ENCODE data around the gene PIP4K2B.
A peak's percentile ranks its signal among the peaks of the same experiment; 100 is the strongest.

The PIP4K2B gene

DNA sequence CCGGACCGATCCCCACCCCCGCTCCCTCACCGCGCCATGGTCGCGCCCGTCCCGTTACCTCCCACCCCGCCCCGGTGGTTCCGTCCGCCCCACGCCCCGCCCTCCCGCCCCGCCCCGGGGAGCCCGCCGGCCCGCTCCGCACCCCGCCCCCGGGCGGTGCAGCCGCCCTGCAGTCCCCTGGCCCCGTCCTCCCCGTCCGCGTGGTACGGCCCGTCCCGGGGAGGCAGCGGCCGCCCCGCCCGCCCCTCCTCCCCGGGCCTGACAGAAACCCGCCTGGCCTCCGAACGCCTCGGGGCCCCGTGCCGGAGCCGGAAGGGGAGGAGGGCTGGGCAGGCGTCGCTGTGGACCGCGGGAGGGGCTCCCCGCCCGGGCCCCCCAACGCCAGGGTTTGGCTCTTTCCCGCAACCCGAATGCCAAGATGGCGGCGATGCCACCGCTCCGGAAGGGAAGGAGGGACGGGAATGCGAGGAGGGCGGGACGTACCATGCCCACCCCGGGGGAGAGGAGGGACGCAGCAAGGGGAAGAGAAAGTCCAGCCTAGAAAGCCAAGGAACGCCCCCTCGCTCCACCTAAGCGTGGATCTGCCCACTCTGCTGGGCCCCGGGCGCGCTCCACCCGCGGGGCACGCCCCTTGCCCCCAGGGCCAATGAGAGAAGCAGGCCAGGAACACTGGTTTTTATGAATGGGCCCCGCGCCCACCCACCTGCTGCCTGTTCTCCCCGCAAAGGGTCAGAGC lies at the start of gene PIP4K2B:
Gene PIP4K2B (minus strand): TSS at position 56 of the 736 bp plus-strand sequence. CDS start 132 bp downstream, outside the sequence.
- Histone ChIP-seq H3K9me3 (ENCODE audit: control insufficient read depth, insufficient read depth, low read length) (no peaks in the 10 kb centered on the region), H3K9ac (ENCODE audit: low read depth, low read length) (peak within 1 kb of the TSS; percentile 81), H3K36me3 (ENCODE audit: insufficient read depth, low read length) (peaks cover 5% of the 10 kb centered on the region), H3K4me1 (ENCODE audit: insufficient read depth, low read length) (no peaks in the 10 kb centered on the region; the same call in 1 of the 2 replicates)

- Histone ChIP-seq H3K9ac (ENCODE audit: low read depth, low read length) (no peak overlapping the region), H3K9me3 (ENCODE audit: control insufficient read depth, insufficient read depth, low read length) (no peaks in the 10 kb centered on the region), H3K4me1 (ENCODE audit: insufficient read depth, low read length) (0 out of 2 replicates have a peak, but pooled peaks cover 8% of the 10 kb centered on the region), H3K36me3 (ENCODE audit: insufficient read depth, low read length) (peaks cover 51% of the 10 kb centered on the region)
These were observed 49.2 kb upstream of the PIP4K2B start for GRCh38 chr17:38848557-38848891.

DNA sequence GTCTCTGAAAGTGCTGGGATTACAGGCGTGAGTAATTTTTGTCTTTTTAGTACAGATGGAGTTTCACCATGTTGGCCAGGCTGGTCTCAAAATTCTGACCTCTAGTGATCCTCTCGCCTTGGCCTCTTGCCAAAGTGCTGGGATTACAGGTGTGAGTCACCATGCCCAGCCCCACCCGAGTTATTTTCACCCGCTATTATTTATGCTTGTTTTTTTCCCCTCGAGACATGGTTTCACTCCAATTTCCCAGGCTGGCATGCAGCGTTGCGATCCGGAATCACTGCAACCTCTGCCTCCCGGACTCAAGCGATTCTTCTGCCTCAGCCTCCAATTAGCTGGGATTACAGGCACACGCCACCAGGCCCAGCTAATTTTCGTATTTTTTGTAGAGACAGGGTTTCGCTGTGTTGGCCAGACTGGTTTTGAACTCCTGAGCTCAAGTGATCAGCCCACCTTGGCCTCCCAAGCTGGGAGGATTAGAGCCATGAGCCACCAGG lies 45.0 kb upstream of the PIP4K2B start:
- H3K9me3 ChIP-seq (ENCODE audit: control insufficient read depth, insufficient read depth, low read length), result no peaks in the 10 kb centered on the region
- H3K4me1 ChIP-seq (ENCODE audit: insufficient read depth, low read length), result no peaks in the 10 kb centered on the region
- peaks cover 19% of the 10 kb centered on the region for H3K36me3 ChIP-seq (ENCODE audit: insufficient read depth, low read length)
- H3K9ac ChIP-seq (ENCODE audit: low read depth, low read length), result no peak overlapping the region

- no peaks in the 10 kb centered on the region for H3K9me3 ChIP-seq (ENCODE audit: control insufficient read depth, insufficient read depth, low read length)
- peak overlapping the region; percentile 88 for H3K9ac ChIP-seq (ENCODE audit: low read depth, low read length)
- no peaks in the 10 kb centered on the region for H3K4me1 ChIP-seq (ENCODE audit: insufficient read depth, low read length)
- H3K36me3 ChIP-seq (ENCODE audit: insufficient read depth, low read length), result no peaks in the 10 kb centered on the region
These were observed 26.4 kb upstream of the PIP4K2B start for GRCh38 chr17:38825762-38826247.

GRCh38 chr17:38824899-38825761 lies 25.8 kb upstream of the PIP4K2B start, which contains the start of gene CWC25:
CWC25 (minus strand) TSS chr17:38825321; CDS start chr17:38825183, 138 bp downstream.
- no peaks in the 10 kb centered on the region for H3K4me1 ChIP-seq (ENCODE audit: insufficient read depth, low read length)

DNA sequence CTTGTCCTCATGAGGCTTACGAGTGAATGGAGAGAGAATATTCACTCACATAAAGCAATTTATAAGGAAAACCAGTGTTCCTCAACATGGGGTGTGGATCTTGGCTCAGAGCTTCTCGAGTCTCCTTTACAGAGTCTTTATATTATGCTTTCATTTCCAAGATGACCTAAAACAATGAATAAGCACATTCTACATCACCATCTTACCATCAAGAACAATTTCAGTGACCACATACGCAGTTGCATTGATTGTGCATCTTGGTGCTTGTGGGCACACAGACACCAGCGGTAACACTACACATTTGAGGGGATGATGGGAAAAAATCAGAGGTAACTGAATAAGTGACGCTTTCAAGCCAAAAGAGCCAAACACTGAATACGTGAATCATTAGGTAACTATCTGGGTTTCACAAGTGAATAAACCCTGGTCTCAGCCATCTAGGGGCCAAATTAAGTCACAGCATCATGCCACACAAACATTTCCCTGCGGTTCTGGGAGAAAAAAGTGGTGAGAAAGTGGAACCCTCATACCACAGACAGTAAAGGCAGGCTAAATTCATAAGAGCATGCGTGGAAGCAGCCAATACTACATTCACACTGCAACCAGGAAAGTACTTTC lies 16.3 kb upstream of the PIP4K2B start:
- H3K36me3 ChIP-seq (ENCODE audit: insufficient read depth, low read length), result peaks cover 12% of the 10 kb centered on the region
- H3K9ac ChIP-seq (ENCODE audit: low read depth, low read length), result no peak overlapping the region
- H3K9me3 ChIP-seq (ENCODE audit: control insufficient read depth, insufficient read depth, low read length), result no peaks in the 10 kb centered on the region
- no peaks in the 10 kb centered on the region for H3K4me1 ChIP-seq (ENCODE audit: insufficient read depth, low read length)

More at GRCh38 chr17:38824899-38825761, 25.8 kb upstream of the PIP4K2B start, which contains the start of gene CWC25:
- Histone ChIP-seq H3K36me3 (ENCODE audit: insufficient read depth, low read length) (peaks cover 5% of the 10 kb centered on the region; the same call in 1 of the 2 replicates), H3K9ac (ENCODE audit: low read depth, low read length) (peak within 1 kb of the TSS; percentile 88), H3K9me3 (ENCODE audit: control insufficient read depth, insufficient read depth, low read length) (no peaks in the 10 kb centered on the region)

- Histone ChIP-seq H3K9me3 (ENCODE audit: control insufficient read depth, insufficient read depth, low read length) (no peaks in the 10 kb centered on the region), H3K36me3 (ENCODE audit: insufficient read depth, low read length) (peaks cover 17% of the 10 kb centered on the region), H3K4me1 (ENCODE audit: insufficient read depth, low read length) (no peaks in the 10 kb centered on the region), H3K9ac (ENCODE audit: low read depth, low read length) (no peak overlapping the region)
These were observed 10.5 kb upstream of the PIP4K2B start for GRCh38 chr17:38809828-38810227.

DNA sequence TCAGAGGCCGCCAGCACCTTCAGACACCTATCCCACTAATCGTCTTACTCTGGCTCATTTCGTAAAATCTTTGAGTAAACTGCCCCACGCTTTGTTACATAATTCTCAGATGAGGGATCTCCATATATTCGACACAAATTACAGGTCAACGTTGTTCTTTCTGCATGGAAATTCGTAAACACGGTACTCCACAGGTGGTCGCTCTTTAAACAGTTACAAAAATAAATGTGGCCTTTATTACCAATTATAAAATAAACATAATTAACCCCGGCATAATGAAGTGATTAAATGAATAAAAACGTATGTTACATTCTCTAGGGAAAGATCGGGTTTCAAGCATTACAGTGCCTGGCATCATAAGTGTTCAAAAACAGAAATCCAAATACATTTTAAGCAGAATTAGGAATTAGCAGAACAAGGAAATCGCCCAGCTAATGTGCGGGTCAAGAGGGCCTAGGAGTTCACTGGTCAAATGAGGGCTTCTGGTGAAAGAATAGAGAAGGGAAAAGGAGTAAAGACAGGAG lies 943 bp upstream of the PIP4K2B start:
- peaks cover 5% of the 10 kb centered on the region for H3K36me3 ChIP-seq (ENCODE audit: insufficient read depth, low read length)
- H3K4me1 ChIP-seq (ENCODE audit: insufficient read depth, low read length), result no peaks in the 10 kb centered on the region; the same call in 1 of the 2 replicates
- H3K9ac ChIP-seq (ENCODE audit: low read depth, low read length), result peak overlapping the region; percentile 81; the same call in 1 of the 2 replicates
- H3K9me3 ChIP-seq (ENCODE audit: control insufficient read depth, insufficient read depth, low read length), result no peaks in the 10 kb centered on the region

DNA sequence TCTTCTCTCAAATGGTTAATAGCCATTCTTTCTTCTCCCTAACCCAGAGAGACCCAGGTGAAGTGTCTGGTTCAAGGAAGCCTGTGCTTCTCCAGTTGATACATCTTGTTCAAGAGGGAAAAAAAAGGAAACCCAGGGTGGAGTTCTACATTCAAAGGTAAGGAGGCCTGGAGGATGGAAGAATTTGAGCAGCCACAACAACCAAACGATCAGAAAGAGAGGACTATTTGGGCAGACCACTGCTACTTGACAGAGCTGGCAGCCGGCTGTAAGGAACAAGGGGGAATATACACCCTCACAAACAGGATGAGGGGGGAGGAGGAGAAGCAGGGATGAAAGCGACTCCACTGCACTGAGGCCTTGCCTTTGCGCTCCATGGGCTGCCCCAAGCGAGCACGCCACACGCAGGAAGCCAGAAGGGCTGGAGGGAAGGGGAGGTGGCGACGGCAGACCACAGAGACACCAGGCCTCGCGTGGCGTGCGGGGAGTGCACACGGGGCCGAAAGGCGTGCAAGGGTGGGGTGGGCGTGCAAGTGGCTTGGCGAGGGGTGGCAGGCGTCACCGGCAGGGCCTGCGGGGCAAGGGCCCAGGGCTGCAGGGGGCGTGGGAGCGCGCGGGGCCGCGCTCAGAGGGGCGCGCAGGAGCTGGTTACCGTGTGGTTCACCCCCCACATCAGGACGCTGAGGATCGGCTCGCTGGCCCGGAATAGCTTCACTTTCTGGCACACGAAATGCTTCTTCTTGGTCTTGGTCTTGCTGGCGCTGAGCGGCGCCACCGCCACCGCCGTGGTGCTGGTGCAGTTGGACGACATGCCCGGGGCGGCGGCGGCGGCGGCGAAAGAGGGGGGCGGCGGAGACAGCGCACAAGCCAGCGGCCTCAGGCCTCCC lies 499 bp downstream of the PIP4K2B start:
- no peaks in the 10 kb centered on the region; the same call in 1 of the 2 replicates for H3K4me1 ChIP-seq (ENCODE audit: insufficient read depth, low read length)
- H3K36me3 ChIP-seq (ENCODE audit: insufficient read depth, low read length), result peaks cover 5% of the 10 kb centered on the region

DNA sequence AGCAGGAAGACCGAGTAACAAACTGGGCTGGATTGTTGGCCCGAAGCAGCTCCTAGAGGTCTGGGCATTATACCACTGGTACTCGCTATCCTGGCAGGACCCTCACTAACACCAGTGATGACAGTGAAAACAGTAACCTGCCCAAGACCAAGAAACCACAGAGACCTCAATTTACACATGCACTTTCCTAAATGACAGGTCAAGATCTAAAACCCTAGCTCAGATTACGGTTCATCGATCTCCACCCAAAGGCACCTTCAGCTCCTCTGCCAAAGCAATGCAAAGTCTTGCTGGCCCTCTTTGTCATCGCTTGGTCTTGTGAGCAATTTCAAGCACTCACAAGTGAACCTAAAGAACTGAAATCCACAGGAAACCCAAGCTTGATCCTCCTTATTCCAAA lies 1.5 kb downstream of the PIP4K2B start:
- H3K9me3 ChIP-seq (ENCODE audit: control insufficient read depth, insufficient read depth, low read length), result no peaks in the 10 kb centered on the region
- no peaks in the 10 kb centered on the region; the same call in 1 of the 2 replicates for H3K4me1 ChIP-seq (ENCODE audit: insufficient read depth, low read length)
- H3K36me3 ChIP-seq (ENCODE audit: insufficient read depth, low read length), result peaks cover 5% of the 10 kb centered on the region
- H3K9ac ChIP-seq (ENCODE audit: low read depth, low read length), result peak overlapping the region; percentile 21; the same call in 1 of the 2 replicates

More for the DNA sequence above, 499 bp downstream of the PIP4K2B start:
- Histone ChIP-seq H3K9me3 (ENCODE audit: control insufficient read depth, insufficient read depth, low read length) (no peaks in the 10 kb centered on the region), H3K9ac (ENCODE audit: low read depth, low read length) (peak overlapping the region; percentile 69)

- peaks cover 5% of the 10 kb centered on the region for H3K36me3 ChIP-seq (ENCODE audit: insufficient read depth, low read length)
- no peaks in the 10 kb centered on the region; the same call in 1 of the 2 replicates for H3K4me1 ChIP-seq (ENCODE audit: insufficient read depth, low read length)
- no peaks in the 10 kb centered on the region for H3K9me3 ChIP-seq (ENCODE audit: control insufficient read depth, insufficient read depth, low read length)
- no peak overlapping the region for H3K9ac ChIP-seq (ENCODE audit: low read depth, low read length)
These were observed 2.2 kb downstream of the PIP4K2B start for GRCh38 chr17:38797158-38797490.

DNA sequence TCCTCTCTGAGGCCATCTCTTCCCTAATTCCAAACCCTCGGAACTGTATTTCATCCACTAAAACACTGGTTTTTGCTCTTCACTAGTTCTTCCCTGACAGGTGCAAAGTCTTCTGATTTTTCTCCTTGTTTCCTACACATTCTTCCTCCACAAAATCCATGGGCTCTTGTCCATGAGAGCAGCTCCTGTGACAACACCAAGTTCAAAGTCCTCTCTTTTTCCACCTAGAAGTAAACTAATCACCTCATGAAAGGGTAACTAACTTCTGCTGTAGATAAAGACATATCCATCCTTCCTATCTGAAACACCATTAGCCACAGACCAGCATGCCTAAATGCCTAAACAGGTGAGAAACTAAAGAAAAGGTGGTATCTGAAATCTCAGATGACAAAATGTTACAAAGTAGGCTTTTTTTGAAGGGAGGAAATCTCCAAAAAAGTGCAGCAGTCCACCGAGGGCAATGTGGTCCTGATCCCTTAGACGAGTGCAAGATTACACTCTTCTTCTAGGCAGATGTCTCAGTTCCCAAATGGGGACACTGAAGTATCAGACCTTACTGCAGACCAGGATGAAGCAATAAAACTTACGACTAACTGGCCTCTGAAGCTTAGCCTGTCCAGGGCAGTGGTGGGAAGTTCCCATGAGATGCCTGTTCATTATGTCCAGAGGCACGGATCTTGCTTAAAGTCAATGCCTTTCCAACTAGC lies 2.8 kb downstream of the PIP4K2B start:
- H3K9ac ChIP-seq (ENCODE audit: low read depth, low read length), result no peak overlapping the region
- no peaks in the 10 kb centered on the region for H3K9me3 ChIP-seq (ENCODE audit: control insufficient read depth, insufficient read depth, low read length)
- peaks cover 5% of the 10 kb centered on the region for H3K36me3 ChIP-seq (ENCODE audit: insufficient read depth, low read length)
- no peaks in the 10 kb centered on the region; the same call in 1 of the 2 replicates for H3K4me1 ChIP-seq (ENCODE audit: insufficient read depth, low read length)
